Loucy (cell line): ENCODE results near the gene PDE6B.
A peak's percentile ranks its signal among the peaks of the same experiment; 100 is the strongest.

ENCODE experiments used
- H2AFZ ChIP-seq: fragments of 200-600 bp; sonication (generic); 2 replicates; pipeline ENCODE4 v1.6.0; 2016; ENCODE audit warnings: antibody characterized with exemption, mild to moderate bottlenecking, low read length, moderate library complexity
- H3F3A ChIP-seq: fragments of 200-600 bp; 2 replicates; pipeline ENCODE4 v1.6.0; 2016; ENCODE audit warnings: antibody characterized with exemption, low read depth, mild to moderate bottlenecking
- H3K27me3 ChIP-seq: fragments of 200-600 bp; sonication (generic); 2 replicates; pipeline ENCODE4 v1.6.1; 2014; ENCODE audit warnings: low read length, mild to moderate bottlenecking; ENCODE audit not compliant: insufficient read depth, poor library complexity, severe bottlenecking
- H3K36me3 ChIP-seq: fragments of 200-600 bp; sonication (generic); 2 replicates; pipeline ENCODE4 v1.6.1; 2016; ENCODE audit warnings: low read length; ENCODE audit not compliant: insufficient read depth
- H3K4me1 ChIP-seq: fragments of 200-600 bp; sonication (generic); 2 replicates; pipeline ENCODE4 v1.5.1; 2014; ENCODE audit warnings: low read length, mild to moderate bottlenecking; ENCODE audit not compliant: insufficient read depth, poor library complexity, severe bottlenecking
- H3K4me2 ChIP-seq: fragments of 200-600 bp; sonication (generic); 2 replicates; pipeline ENCODE4 v1.6.0; 2014; ENCODE audit warnings: antibody characterized with exemption, low read length, low read depth, mild to moderate bottlenecking; ENCODE audit not compliant: poor library complexity, severe bottlenecking
- H3K4me3 ChIP-seq: fragments of 200-600 bp; sonication (generic); 2 replicates; pipeline ENCODE4 v1.5.1; 2014; ENCODE audit warnings: low read length, mild to moderate bottlenecking, mixed read lengths; ENCODE audit not compliant: poor library complexity, severe bottlenecking
- H3K79me2 ChIP-seq: fragments of 200-600 bp; sonication (generic); 2 replicates; pipeline ENCODE4 v1.6.1; 2014; ENCODE audit warnings: low read length; ENCODE audit not compliant: insufficient read depth
- H3K9ac ChIP-seq: fragments of 200-600 bp; sonication (generic); 2 replicates; pipeline ENCODE4 v1.6.0; 2014; ENCODE audit warnings: mild to moderate bottlenecking, low read depth, low read length, moderate library complexity; ENCODE audit not compliant: poor library complexity, severe bottlenecking
- H3K9me2 ChIP-seq: fragments of 200-600 bp; sonication (generic); replicated peaks from 2 replicates; pipeline ENCODE4 v1.6.1; 2016; ENCODE audit warnings: low read depth, low read length, mixed read lengths
- H3K9me3 ChIP-seq: fragments of 200-600 bp; sonication (generic); 2 replicates; pipeline ENCODE4 v1.6.1; 2014; ENCODE audit warnings: mild to moderate bottlenecking, antibody characterized with exemption, low read length, low read depth; ENCODE audit not compliant: insufficient read depth
- H4K20me1 ChIP-seq: fragments of 200-600 bp; sonication (generic); 2 replicates; pipeline ENCODE4 v1.6.0; 2014; ENCODE audit warnings: antibody characterized with exemption, low read length, mild to moderate bottlenecking; ENCODE audit not compliant: insufficient read depth, poor library complexity, severe bottlenecking
- CTCF ChIP-seq: fragments of 200-600 bp; sonication (generic); conservative IDR thresholded peaks from 2 replicates; pipeline ENCODE4 v1.5.1; 2014; ENCODE audit warnings: mild to moderate bottlenecking, antibody characterized with exemption, low read length
- EZH2phosphoT487 ChIP-seq: fragments of 200-600 bp; IDR thresholded peaks from 2 replicates; pipeline ENCODE4 v1.6.1; 2018; ENCODE audit warnings: antibody characterized with exemption, mild to moderate bottlenecking, moderate library complexity, borderline replicate concordance

PDE6B gene

GRCh38 chr4:680928-681645 is 55.7 kb downstream of the PDE6B start:
- no peak for TF ChIP-seq CTCF
- no peaks in the 10 kb centered on the region for H3K79me2 ChIP-seq
- no peaks in the 10 kb centered on the region for H3K9me2 ChIP-seq
- H3K27me3 ChIP-seq: no peaks in the 10 kb centered on the region
- peak overlapping the region; percentile 61 for H3K4me3 ChIP-seq
- no peaks in the 10 kb centered on the region for H4K20me1 ChIP-seq
- no peak overlapping the region for H3K9ac ChIP-seq
- peak overlapping the region; percentile 54 for H3K4me2 ChIP-seq
- H2AFZ ChIP-seq: peak overlapping the region; percentile 52; the same call in 1 of the 2 replicates
- peaks cover 4% of the 10 kb centered on the region for H3K4me1 ChIP-seq
- H3K36me3 ChIP-seq: no peaks in the 10 kb centered on the region
- H3F3A ChIP-seq: no peaks in the 10 kb centered on the region
- H3K9me3 ChIP-seq: no peaks in the 10 kb centered on the region

GRCh38 chr4:681736-682451 is 56.5 kb downstream of the PDE6B start:
- TF ChIP-seq EZH2phosphoT487: no peak
- TF ChIP-seq CTCF: no peak
- no peaks in the 10 kb centered on the region for H3K36me3 ChIP-seq
- H3K79me2 ChIP-seq: no peaks in the 10 kb centered on the region
- no peak overlapping the region for H2AFZ ChIP-seq
- no peaks in the 10 kb centered on the region for H3K9me3 ChIP-seq
- H4K20me1 ChIP-seq: no peaks in the 10 kb centered on the region
- H3K9me2 ChIP-seq: no peaks in the 10 kb centered on the region
- no peaks in the 10 kb centered on the region for H3F3A ChIP-seq
- no peaks in the 10 kb centered on the region for H3K4me1 ChIP-seq
- no peak overlapping the region for H3K4me2 ChIP-seq
- no peaks in the 10 kb centered on the region for H3K27me3 ChIP-seq
- H3K4me3 ChIP-seq: no peak overlapping the region
- H3K9ac ChIP-seq: no peak overlapping the region

GRCh38 chr4:682490-683172 is 57.3 kb downstream of the PDE6B start:
- H2AFZ ChIP-seq: no peak overlapping the region
- TF ChIP-seq EZH2phosphoT487 (no peak), CTCF (no peak)
- H3K9me3 ChIP-seq: no peaks in the 10 kb centered on the region; the same call in 1 of the 2 replicates
- no peaks in the 10 kb centered on the region for H3K36me3 ChIP-seq
- no peaks in the 10 kb centered on the region for H3K9me2 ChIP-seq
- no peaks in the 10 kb centered on the region for H3K4me1 ChIP-seq
- H3K4me2 ChIP-seq: no peak overlapping the region
- no peaks in the 10 kb centered on the region for H4K20me1 ChIP-seq
- H3K4me3 ChIP-seq: no peak overlapping the region
- H3K79me2 ChIP-seq: no peaks in the 10 kb centered on the region
- H3K27me3 ChIP-seq: no peaks in the 10 kb centered on the region
- H3F3A ChIP-seq: no peaks in the 10 kb centered on the region
- no peak overlapping the region for H3K9ac ChIP-seq
